GM20000 (cell line): ENCODE results near the gene ENTR1.

Experiments
- DNase-seq: peaks from one replicate; pipeline ENCODE4 v3.0.0; 2012; ENCODE audit warnings: low spot score
- TF ChIP-seq, protein P1 (sequence below): IDR thresholded peaks from 2 replicates; pipeline ENCODE4 v1.5.1; 2012; ENCODE audit warnings: mild to moderate bottlenecking, control low read depth; ENCODE audit errors: extremely low read depth, missing control alignments

ENTR1 gene

DNA sequence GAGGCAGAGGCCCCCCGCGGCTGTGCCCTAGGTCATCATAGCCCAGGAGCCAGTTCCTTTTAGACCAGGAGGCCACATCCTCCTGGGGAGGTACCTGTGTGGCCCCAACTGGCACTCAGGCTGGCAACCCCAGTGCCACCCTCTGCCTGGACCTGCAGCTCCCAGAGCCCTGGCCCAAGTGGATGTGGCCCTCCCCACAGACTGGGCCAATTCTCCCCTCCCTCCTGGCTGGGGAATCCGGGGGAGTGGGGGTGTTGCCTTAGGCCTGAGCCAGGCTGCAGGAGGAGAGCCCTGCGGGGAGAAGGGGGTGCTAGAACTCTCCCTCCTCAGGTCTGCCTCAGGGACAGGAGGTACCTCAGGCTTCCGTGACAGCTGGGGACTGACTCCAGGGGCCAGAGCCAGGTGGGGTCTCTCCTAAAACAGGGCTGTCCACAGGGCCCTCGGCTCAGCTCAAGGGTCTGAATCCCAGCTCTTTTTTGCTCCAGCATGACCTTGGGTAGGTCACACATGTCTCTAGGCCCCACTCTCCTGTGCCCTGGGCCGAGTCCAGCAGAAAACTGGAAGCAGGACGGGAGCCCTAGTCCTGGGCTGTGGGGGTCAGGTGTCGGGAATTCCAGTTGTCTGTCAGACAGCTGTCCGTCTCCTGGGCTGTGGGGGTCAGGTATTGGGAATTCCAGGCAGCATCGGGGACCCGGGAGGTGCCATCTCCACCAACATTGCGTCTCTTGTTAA lies 56.5 kb downstream of the ENTR1 start:
- DNase-seq: no peak
- TF ChIP-seq, protein P1, sequence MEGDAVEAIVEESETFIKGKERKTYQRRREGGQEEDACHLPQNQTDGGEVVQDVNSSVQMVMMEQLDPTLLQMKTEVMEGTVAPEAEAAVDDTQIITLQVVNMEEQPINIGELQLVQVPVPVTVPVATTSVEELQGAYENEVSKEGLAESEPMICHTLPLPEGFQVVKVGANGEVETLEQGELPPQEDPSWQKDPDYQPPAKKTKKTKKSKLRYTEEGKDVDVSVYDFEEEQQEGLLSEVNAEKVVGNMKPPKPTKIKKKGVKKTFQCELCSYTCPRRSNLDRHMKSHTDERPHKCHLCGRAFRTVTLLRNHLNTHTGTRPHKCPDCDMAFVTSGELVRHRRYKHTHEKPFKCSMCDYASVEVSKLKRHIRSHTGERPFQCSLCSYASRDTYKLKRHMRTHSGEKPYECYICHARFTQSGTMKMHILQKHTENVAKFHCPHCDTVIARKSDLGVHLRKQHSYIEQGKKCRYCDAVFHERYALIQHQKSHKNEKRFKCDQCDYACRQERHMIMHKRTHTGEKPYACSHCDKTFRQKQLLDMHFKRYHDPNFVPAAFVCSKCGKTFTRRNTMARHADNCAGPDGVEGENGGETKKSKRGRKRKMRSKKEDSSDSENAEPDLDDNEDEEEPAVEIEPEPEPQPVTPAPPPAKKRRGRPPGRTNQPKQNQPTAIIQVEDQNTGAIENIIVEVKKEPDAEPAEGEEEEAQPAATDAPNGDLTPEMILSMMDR: no peak

DNA sequence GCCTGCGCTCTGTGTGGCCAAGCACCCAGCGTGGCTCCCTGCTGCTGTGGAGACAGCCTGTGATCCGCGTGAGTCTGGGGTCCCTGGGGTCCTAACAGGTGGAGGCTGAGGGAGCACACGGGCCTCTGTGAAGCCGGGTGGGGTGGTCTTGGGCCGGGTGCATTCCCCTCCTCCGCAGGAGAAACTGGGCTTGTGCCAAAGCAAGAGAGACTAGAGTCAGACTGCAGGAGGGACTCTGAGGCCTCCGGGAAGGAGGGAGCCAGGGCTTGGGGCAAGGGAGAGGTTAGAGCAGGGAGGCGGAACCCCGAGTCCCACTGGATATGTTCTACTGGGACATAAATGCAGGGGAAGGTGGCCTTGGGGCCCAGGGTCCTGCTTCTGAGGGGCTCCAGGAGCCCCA lies 57.3 kb downstream of the ENTR1 start:
- TF ChIP-seq, protein P1: no peak
- DNase-seq: no peak

DNA sequence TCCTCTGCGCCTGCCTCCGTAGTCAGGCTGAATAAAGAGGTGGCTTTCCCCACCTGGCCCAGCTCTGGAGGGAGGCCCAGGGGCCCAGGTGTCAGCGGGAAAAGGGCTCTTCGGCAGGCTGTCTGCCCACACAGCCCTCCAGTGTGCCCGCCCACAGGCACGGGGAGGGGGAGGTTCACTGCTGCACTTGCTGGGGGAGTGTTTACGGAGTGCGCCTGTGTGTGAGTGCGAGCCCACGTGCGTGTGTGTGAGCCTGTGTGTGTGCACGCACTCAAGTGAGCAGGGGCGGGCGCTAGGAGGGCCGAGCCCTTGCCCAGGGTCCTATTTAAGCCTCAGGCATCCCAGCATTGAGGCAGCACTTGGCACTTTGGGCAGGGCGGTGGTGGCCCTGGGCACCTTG lies 57.7 kb downstream of the ENTR1 start:
- no peak for DNase-seq
- TF ChIP-seq, protein P1: no peak
